Measurements from ENCODE around the gene RIT2. TPM values are rescaled to one million over a fixed set of nuclear protein-coding genes. Genes with fewer than 3 reads are reported as not detected.
"Not testable (repeated sequence)": the region's sequence is repeated elsewhere in the genome, so short reads cannot be mapped to it uniquely, and the experiment has no call there.

RIT2 gene
- total RNA-seq, 1 donor from 2014 or later: not detected

GRCh38 chr18:42742474-42742873, 373.0 kb downstream of the RIT2 start:
- Histone ChIP-seq H3K27ac (ENCODE audit: low read depth, low read length) (no peak overlapping the region), H3K27me3 (ENCODE audit: control insufficient read depth in 3 of 3, insufficient read depth in 3 of 3, low read length in 3 of 3) (no peaks in the 10 kb centered on the region), H3K9ac (ENCODE audit: low read depth in 1 of 3, low read length in 3 of 3) (no peak overlapping the region), H3K9me3 (ENCODE audit: control insufficient read depth in 3 of 3, low read length in 3 of 3) (no peaks in the 10 kb centered on the region), H3K4me1 (ENCODE audit: control insufficient read depth in 3 of 3, insufficient read depth in 3 of 3, low read length in 3 of 3) (no peaks in the 10 kb centered on the region), H3K36me3 (ENCODE audit: control insufficient read depth in 3 of 3, insufficient read depth in 3 of 3, low read length in 3 of 3) (no peaks in the 10 kb centered on the region), H3K4me3 (ENCODE audit: low read length in 3 of 3) (no peak overlapping the region)

GRCh38 chr18:42741805-42742347, 373.6 kb downstream of the RIT2 start:
- not testable (repeated sequence) for H3K4me3 ChIP-seq (ENCODE audit: low read length in 3 of 3); H3K27ac ChIP-seq (ENCODE audit: low read depth, low read length); H3K9me3 ChIP-seq (ENCODE audit: control insufficient read depth in 3 of 3, low read length in 3 of 3); H3K4me1 ChIP-seq (ENCODE audit: control insufficient read depth in 3 of 3, insufficient read depth in 3 of 3, low read length in 3 of 3); H3K36me3 ChIP-seq (ENCODE audit: control insufficient read depth in 3 of 3, insufficient read depth in 3 of 3, low read length in 3 of 3); H3K27me3 ChIP-seq (ENCODE audit: control insufficient read depth in 3 of 3, insufficient read depth in 3 of 3, low read length in 3 of 3); H3K9ac ChIP-seq (ENCODE audit: low read depth in 1 of 3, low read length in 3 of 3)

GRCh38 chr18:42741299-42741698, 374.2 kb downstream of the RIT2 start:
- not testable (repeated sequence) for H3K4me3 ChIP-seq (ENCODE audit: low read length in 3 of 3); H3K27me3 ChIP-seq (ENCODE audit: control insufficient read depth in 3 of 3, insufficient read depth in 3 of 3, low read length in 3 of 3); H3K9me3 ChIP-seq (ENCODE audit: control insufficient read depth in 3 of 3, low read length in 3 of 3); H3K36me3 ChIP-seq (ENCODE audit: control insufficient read depth in 3 of 3, insufficient read depth in 3 of 3, low read length in 3 of 3); H3K27ac ChIP-seq (ENCODE audit: low read depth, low read length); H3K9ac ChIP-seq (ENCODE audit: low read depth in 1 of 3, low read length in 3 of 3); H3K4me1 ChIP-seq (ENCODE audit: control insufficient read depth in 3 of 3, insufficient read depth in 3 of 3, low read length in 3 of 3)

- H3K9me3 ChIP-seq (ENCODE audit: control insufficient read depth in 3 of 3, low read length in 3 of 3): no peaks in the 10 kb centered on the region
- no peaks in the 10 kb centered on the region for H3K27me3 ChIP-seq (ENCODE audit: control insufficient read depth in 3 of 3, insufficient read depth in 3 of 3, low read length in 3 of 3)
- no peak overlapping the region for H3K27ac ChIP-seq (ENCODE audit: low read depth, low read length)
- no peak overlapping the region for H3K4me3 ChIP-seq (ENCODE audit: low read length in 3 of 3)
- no peak overlapping the region for H3K9ac ChIP-seq (ENCODE audit: low read depth in 1 of 3, low read length in 3 of 3)
- H3K4me1 ChIP-seq (ENCODE audit: control insufficient read depth in 3 of 3, insufficient read depth in 3 of 3, low read length in 3 of 3): no peaks in the 10 kb centered on the region
- no peaks in the 10 kb centered on the region for H3K36me3 ChIP-seq (ENCODE audit: control insufficient read depth in 3 of 3, insufficient read depth in 3 of 3, low read length in 3 of 3)
Measured at GRCh38 chr18:42736074-42736473, 379.4 kb downstream of the RIT2 start.

- Histone ChIP-seq H3K4me3 (ENCODE audit: low read length in 3 of 3) (no peak overlapping the region), H3K27ac (ENCODE audit: low read depth, low read length) (no peak overlapping the region), H3K27me3 (ENCODE audit: control insufficient read depth in 3 of 3, insufficient read depth in 3 of 3, low read length in 3 of 3) (no peaks in the 10 kb centered on the region), H3K4me1 (ENCODE audit: control insufficient read depth in 3 of 3, insufficient read depth in 3 of 3, low read length in 3 of 3) (no peaks in the 10 kb centered on the region), H3K9ac (ENCODE audit: low read depth in 1 of 3, low read length in 3 of 3) (no peak overlapping the region), H3K36me3 (ENCODE audit: control insufficient read depth in 3 of 3, insufficient read depth in 3 of 3, low read length in 3 of 3) (no peaks in the 10 kb centered on the region), H3K9me3 (ENCODE audit: control insufficient read depth in 3 of 3, low read length in 3 of 3) (no peaks in the 10 kb centered on the region)
Measured at GRCh38 chr18:42734520-42734919, 381.0 kb downstream of the RIT2 start.

GRCh38 chr18:42730272-42730671, 385.2 kb downstream of the RIT2 start:
- Histone ChIP-seq H3K27me3 (ENCODE audit: control insufficient read depth in 3 of 3, insufficient read depth in 3 of 3, low read length in 3 of 3) (no peaks in the 10 kb centered on the region), H3K36me3 (ENCODE audit: control insufficient read depth in 3 of 3, insufficient read depth in 3 of 3, low read length in 3 of 3) (no peaks in the 10 kb centered on the region), H3K27ac (ENCODE audit: low read depth, low read length) (no peak overlapping the region), H3K4me1 (ENCODE audit: control insufficient read depth in 3 of 3, insufficient read depth in 3 of 3, low read length in 3 of 3) (no peaks in the 10 kb centered on the region), H3K9ac (ENCODE audit: low read depth in 1 of 3, low read length in 3 of 3) (no peak overlapping the region), H3K4me3 (ENCODE audit: low read length in 3 of 3) (no peak overlapping the region), H3K9me3 (ENCODE audit: control insufficient read depth in 3 of 3, low read length in 3 of 3) (no peaks in the 10 kb centered on the region)

- H3K4me3 ChIP-seq (ENCODE audit: low read length in 3 of 3): no peak overlapping the region
- no peaks in the 10 kb centered on the region for H3K4me1 ChIP-seq (ENCODE audit: control insufficient read depth in 3 of 3, insufficient read depth in 3 of 3, low read length in 3 of 3)
- no peak overlapping the region for H3K27ac ChIP-seq (ENCODE audit: low read depth, low read length)
- H3K9ac ChIP-seq (ENCODE audit: low read depth in 1 of 3, low read length in 3 of 3): no peak overlapping the region
- no peaks in the 10 kb centered on the region for H3K36me3 ChIP-seq (ENCODE audit: control insufficient read depth in 3 of 3, insufficient read depth in 3 of 3, low read length in 3 of 3)
- no peaks in the 10 kb centered on the region for H3K27me3 ChIP-seq (ENCODE audit: control insufficient read depth in 3 of 3, insufficient read depth in 3 of 3, low read length in 3 of 3)
- no peaks in the 10 kb centered on the region for H3K9me3 ChIP-seq (ENCODE audit: control insufficient read depth in 3 of 3, low read length in 3 of 3)
Measured at GRCh38 chr18:42719221-42719620, 396.3 kb downstream of the RIT2 start.

GRCh38 chr18:42712065-42712464, 403.4 kb downstream of the RIT2 start:
- no peaks in the 10 kb centered on the region for H3K9me3 ChIP-seq (ENCODE audit: control insufficient read depth in 3 of 3, low read length in 3 of 3)
- no peak overlapping the region for H3K9ac ChIP-seq (ENCODE audit: low read depth in 1 of 3, low read length in 3 of 3)
- no peak overlapping the region for H3K27ac ChIP-seq (ENCODE audit: low read depth, low read length)
- no peaks in the 10 kb centered on the region for H3K36me3 ChIP-seq (ENCODE audit: control insufficient read depth in 3 of 3, insufficient read depth in 3 of 3, low read length in 3 of 3)
- no peaks in the 10 kb centered on the region for H3K4me1 ChIP-seq (ENCODE audit: control insufficient read depth in 3 of 3, insufficient read depth in 3 of 3, low read length in 3 of 3)
- H3K4me3 ChIP-seq (ENCODE audit: low read length in 3 of 3): no peak overlapping the region
- no peaks in the 10 kb centered on the region for H3K27me3 ChIP-seq (ENCODE audit: control insufficient read depth in 3 of 3, insufficient read depth in 3 of 3, low read length in 3 of 3)

GRCh38 chr18:42707080-42707479, 408.4 kb downstream of the RIT2 start:
- Histone ChIP-seq H3K9me3 (ENCODE audit: control insufficient read depth in 3 of 3, low read length in 3 of 3) (no peaks in the 10 kb centered on the region), H3K27ac (ENCODE audit: low read depth, low read length) (no peak overlapping the region), H3K27me3 (ENCODE audit: control insufficient read depth in 3 of 3, insufficient read depth in 3 of 3, low read length in 3 of 3) (no peaks in the 10 kb centered on the region), H3K9ac (ENCODE audit: low read depth in 1 of 3, low read length in 3 of 3) (no peak overlapping the region), H3K4me1 (ENCODE audit: control insufficient read depth in 3 of 3, insufficient read depth in 3 of 3, low read length in 3 of 3) (no peaks in the 10 kb centered on the region), H3K4me3 (ENCODE audit: low read length in 3 of 3) (no peak overlapping the region), H3K36me3 (ENCODE audit: control insufficient read depth in 3 of 3, insufficient read depth in 3 of 3, low read length in 3 of 3) (no peaks in the 10 kb centered on the region)

GRCh38 chr18:42706618-42707017, 408.9 kb downstream of the RIT2 start:
- no peak overlapping the region for H3K27ac ChIP-seq (ENCODE audit: low read depth, low read length)
- no peaks in the 10 kb centered on the region for H3K27me3 ChIP-seq (ENCODE audit: control insufficient read depth in 3 of 3, insufficient read depth in 3 of 3, low read length in 3 of 3)
- no peak overlapping the region for H3K9ac ChIP-seq (ENCODE audit: low read depth in 1 of 3, low read length in 3 of 3)
- no peaks in the 10 kb centered on the region for H3K9me3 ChIP-seq (ENCODE audit: control insufficient read depth in 3 of 3, low read length in 3 of 3)
- no peaks in the 10 kb centered on the region for H3K4me1 ChIP-seq (ENCODE audit: control insufficient read depth in 3 of 3, insufficient read depth in 3 of 3, low read length in 3 of 3)
- no peaks in the 10 kb centered on the region for H3K36me3 ChIP-seq (ENCODE audit: control insufficient read depth in 3 of 3, insufficient read depth in 3 of 3, low read length in 3 of 3)
- H3K4me3 ChIP-seq (ENCODE audit: low read length in 3 of 3): no peak overlapping the region

Data from skeletal muscle tissue (tissue), 4 donors.